ENCODE measurements around the gene RTN4R.
"Not testable (repeated sequence)": the region's sequence is repeated elsewhere in the genome, so short reads cannot be mapped to it uniquely, and the experiment has no call there.

DNA sequence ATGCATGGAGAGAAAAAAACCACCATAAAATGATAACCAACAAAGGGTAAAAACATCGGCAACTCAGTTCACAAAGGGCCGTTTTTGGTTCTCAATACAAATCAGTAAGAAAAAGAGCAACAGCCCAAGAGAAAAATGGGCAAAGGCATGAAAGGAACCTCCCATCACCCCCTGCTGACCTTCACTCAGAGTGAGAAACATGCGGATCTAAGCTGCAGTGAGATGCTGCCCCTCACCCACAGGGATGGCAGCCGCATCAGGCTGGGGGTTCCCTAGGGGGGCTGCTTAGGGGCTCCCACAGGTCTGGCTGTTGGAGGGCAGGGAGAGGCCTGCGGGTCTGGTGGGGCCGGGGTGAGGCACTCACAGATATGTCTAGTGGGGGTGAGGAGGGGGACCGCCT is 7.2 kb upstream of the RTN4R start:
- TF ChIP-seq, protein P1, sequence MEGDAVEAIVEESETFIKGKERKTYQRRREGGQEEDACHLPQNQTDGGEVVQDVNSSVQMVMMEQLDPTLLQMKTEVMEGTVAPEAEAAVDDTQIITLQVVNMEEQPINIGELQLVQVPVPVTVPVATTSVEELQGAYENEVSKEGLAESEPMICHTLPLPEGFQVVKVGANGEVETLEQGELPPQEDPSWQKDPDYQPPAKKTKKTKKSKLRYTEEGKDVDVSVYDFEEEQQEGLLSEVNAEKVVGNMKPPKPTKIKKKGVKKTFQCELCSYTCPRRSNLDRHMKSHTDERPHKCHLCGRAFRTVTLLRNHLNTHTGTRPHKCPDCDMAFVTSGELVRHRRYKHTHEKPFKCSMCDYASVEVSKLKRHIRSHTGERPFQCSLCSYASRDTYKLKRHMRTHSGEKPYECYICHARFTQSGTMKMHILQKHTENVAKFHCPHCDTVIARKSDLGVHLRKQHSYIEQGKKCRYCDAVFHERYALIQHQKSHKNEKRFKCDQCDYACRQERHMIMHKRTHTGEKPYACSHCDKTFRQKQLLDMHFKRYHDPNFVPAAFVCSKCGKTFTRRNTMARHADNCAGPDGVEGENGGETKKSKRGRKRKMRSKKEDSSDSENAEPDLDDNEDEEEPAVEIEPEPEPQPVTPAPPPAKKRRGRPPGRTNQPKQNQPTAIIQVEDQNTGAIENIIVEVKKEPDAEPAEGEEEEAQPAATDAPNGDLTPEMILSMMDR (conservative IDR thresholded peaks at IDR 0.05; ENCODE audit: low read depth, low read length): not testable (repeated sequence)
- TF ChIP-seq EZH2 (IDR thresholded peaks at IDR 0.05; ENCODE audit: low read length, unreplicated experiment); EZH2phosphoT487 (IDR thresholded peaks at IDR 0.05; ENCODE audit: borderline replicate concordance, low read length): not testable (repeated sequence)

Measured in PC-3 (cell line).